ENCODE results near the gene SMYD4. TPM values are rescaled to one million over a fixed set of nuclear protein-coding genes. Genes with fewer than 3 reads are reported as not detected.
A peak's percentile ranks its signal among the peaks of the same experiment; 100 is the strongest.
"Not testable (repeated sequence)": the region's sequence is repeated elsewhere in the genome, so short reads cannot be mapped to it uniquely, and the experiment has no call there.

SMYD4 gene
- polyA plus RNA-seq, 3 donors: 11.2 to 20.8 (median 20.7) TPM

DNA sequence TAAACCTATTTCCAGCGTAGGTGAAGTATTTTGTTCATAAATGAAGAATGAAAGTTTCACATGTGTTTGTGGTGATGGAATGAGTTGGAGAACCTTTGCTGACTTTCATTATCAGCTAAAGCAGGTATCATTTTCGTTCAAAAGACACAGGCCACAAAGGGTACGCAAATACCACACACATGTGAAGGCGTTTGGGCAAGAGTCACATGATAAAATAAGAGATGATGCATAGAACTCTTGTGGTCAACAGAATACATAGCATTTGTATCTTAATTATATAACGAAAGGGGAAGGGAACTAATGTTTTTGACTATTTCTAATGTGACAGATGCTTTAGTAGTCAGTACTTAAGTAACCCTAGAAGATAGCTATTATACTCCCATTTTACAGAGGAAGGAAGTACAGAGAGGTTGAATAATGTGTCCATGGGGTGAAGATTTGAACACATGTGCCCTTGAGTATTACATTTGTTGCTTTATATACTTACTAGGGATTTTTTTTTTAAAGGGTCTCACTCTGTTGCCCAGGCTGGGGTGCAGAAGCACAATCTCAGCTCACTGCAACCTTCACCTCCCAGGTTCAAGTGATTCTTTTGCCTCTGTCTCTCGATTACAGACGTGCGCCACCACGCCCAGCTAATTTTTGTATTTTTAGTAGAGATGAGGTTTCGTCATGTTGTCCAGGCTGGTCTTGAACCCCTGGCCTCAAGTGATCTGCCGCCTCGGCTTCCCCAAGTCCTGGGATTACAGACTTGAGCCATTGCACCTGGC, 4.9 kb upstream of the SMYD4 start:
- DNase-seq: no peak

DNA sequence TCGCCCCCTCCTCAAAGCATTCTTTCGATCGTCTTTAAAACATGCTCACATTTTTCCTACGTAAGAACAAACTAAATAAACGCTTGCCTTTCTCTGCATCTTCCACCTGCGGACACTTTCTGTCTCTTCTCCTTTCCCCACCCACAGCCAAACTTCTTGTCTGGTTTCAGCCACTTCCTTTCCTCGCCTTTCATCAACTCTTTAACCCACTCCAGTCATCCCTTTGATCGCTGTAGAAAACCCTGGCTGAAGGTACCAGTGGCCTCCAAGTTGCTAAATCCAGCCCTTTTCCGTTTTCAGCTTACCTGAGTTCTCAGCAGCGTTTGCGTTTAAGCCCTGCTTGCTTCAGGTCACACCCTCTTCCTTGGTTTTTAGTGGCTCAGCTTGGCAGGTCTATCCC, 586 bp upstream of the SMYD4 start:
- DNase-seq: peak; percentile 9

DNA sequence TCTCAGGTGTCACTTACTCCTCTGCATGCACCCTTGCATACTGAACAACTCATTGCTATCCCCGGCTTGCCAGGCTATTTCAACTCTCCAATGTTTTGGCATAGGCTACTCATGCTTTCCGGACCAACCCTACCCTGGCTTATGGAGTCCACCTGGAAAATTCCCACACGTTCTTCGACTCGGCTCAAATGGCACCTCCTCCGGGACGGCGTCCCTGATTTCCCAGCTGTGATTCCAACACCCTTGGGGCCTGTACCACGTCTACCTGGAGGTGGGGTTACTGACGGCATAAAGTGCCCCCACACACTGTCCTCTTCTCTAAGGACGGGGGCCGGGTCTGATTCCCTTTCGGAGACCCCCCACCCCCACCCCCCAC, 498 bp downstream of the SMYD4 start:
- DNase-seq: peak; percentile 4

DNA sequence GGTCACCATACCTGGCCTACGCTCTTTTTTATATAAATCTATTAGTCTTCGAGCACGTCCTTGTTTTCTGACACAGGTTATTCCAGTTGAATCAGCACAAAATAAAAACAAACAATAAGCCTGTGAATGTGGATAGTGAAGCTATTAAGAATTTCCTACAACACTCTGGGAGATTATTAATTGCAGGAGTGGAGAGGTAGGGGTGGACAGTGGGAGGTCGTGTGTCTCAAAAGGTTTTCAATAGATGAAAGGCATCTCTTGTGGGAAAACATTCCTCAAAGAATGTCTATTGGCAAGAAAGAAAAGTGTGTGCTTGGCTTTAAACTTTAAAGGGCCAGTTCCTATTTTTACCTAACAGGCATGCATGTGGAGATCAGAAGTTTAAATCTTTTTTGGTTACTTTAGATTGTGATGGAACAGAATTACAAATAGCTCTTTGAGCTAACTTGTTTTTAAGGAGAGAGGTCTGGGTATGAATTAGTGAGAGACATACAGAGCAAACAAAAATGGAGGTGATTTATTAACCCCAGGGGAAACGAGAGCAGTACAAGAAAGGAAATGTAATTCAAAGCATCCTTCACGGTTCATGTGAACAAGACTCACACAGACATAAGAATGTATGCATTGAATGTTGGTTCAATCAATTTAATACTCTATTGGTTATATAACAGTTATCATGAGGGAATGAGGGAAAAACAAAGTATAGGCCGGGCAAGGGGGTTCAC, 9.0 kb downstream of the SMYD4 start:
- DNase-seq: peak; percentile 29

DNA sequence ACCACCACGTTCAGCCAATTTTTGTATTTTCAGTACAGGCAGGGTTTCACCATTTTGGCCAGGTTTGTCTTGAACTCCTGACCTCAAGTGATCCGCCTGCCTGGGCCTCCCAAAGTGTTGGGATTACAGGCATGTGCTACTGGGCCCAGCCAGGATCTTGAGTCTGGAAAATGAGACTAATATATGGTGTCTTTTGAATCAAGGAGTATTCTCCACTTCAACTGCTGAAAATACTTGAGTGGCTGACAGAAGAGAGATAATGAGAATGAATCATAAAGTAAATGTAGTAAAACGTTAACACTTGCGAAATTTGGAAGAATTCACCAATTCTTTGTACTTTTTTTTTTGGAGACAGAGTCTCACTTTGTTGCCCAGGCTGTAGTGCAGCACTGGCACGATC, 16.6 kb downstream of the SMYD4 start:
- no peak for DNase-seq

DNA sequence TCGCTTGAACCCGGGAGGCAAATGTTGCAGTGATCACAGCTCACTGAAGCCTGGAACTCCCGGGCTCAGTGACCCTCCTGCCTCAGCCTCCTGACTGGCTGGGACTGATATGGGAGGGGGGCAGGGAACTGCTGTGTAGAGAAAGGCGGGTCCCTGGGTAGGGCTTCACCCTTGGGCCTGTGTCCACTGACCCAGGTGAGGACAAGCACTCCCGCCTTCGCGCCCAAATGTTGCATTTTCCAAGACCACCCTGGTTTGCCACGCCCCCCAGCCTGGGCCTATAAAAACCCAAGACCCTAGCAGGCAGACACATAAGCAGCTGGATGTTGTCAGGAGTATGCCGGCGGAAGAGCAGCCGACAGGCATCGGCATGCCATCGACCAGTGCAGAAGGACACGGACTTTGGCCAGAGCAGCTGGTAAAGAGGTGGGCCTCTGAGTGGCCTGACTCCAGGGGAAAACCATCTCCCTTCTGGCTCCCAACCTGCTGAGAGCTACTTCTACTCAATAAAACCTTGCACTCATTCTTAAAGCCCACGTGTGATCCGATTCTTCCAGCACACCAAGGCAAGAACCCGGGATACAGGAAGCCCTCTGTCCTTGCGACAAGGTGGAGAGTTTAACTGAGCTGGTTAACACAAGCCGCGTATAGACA, 19.1 kb downstream of the SMYD4 start:
- DNase-seq: no peak

DNA sequence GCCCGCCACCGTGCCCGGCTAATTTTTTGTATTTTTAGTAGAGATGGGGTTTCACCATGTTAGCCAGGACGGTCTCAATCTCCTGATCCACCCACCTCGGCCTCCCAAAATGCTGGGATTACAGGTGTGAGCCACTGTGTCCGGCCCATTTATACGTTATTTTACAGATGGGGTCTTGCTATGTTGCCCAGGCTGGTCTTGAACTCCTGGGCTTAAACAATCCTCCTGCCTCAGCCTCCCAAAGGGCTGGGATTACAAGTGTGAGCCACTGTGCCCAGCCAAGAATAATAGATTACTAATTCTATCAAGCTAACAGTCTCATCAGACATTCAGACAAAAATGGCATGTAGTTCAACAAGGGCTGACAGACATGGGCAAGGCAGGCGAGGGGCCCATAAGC, 19.9 kb downstream of the SMYD4 start:
- not testable (repeated sequence) for DNase-seq

DNA sequence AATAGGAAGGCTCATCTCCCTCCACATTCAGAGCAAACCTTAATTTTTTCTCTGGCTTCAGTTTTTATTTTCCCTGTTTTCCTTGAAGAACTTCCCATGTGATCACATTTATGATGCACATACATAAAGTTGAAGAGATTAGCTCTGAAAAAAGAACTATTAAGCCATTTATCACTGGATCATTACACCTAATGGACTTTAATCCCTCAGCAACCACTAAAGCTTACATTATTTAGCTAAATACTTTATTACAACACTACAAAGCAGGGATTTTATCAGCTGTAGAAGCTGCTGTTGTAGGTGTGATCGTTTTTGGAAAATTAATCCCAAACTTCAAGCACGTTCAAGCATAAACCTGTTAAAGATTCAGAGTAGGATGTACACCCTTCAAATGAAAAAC, 21.1 kb downstream of the SMYD4 start:
- DNase-seq: no peak

DNA sequence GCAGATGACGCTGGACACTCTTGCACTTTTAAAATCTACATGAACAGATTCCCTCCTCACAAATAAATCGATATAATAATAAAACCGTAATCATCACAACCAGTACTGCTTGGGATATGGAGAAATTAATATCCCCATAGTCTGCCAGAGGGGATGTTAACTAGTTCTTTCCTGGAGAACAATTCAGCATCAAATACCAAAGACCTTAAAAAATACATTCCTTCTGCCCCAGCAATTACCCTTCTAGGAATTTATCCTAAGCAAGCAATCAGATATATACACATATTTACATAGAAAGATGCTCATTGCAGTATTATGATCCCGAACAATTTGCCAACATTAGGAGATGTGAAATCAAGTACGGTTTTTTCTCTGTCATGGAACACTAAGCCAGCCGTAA, 21.8 kb downstream of the SMYD4 start:
- no peak for DNase-seq

DNA sequence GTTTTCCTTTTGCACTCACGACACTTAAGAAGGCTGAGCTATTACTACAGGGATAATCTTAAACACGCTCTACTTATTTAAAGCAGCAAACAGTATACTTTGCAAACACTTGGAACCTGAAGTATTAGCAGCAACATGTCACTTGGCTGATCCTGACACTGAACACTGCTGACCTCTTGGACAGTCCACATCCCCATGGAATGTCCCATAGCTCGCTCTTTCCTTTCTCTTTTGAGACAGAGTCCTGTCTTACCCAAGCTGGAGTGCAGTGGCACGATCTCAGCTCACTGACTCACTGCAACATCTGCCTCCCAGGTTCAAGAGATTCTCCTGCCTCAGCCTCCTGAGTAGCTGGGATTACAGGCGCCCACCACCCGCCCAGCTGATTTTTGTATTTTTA, 26.4 kb downstream of the SMYD4 start:
- no peak for DNase-seq

DNA sequence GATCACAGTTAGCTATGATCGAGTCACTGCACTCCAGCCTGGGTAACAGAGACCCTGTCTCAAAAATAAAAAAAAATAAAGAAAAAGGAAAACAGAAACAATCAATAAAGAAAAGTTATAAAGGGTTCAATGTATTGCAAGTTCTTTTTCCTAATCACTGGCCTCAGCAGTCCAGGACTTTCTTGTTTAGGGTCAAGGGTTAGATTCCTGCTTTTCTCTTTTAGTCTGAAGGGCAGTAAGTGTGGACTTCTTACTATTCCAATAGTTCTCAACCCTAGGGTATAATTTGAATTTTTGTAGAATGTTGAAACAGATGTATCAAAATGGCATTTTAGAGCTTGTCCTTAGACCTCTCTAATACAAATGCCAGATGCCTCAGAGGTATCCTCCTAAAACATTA, 27.3 kb downstream of the SMYD4 start:
- no peak for DNase-seq

DNA sequence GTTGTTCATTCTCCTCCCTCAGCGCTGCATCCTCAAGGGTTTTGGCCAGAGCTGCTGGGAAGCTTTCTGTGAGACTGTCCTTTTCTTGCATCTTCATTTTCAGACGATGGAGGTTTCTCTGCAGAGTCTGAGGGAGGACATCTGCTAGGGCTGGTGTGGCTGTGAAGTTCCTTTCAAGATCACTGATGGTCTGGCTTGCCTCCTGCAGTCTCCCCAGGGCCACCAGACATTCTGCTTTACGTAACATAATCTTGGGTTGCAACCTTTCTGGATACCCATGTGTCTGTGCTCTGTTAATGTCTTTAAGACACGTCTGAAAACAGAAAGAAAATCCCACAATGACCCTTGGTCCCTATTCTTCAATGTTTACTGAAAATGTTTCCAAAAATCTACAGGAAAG, 29.0 kb downstream of the SMYD4 start:
- no peak for DNase-seq

DNA sequence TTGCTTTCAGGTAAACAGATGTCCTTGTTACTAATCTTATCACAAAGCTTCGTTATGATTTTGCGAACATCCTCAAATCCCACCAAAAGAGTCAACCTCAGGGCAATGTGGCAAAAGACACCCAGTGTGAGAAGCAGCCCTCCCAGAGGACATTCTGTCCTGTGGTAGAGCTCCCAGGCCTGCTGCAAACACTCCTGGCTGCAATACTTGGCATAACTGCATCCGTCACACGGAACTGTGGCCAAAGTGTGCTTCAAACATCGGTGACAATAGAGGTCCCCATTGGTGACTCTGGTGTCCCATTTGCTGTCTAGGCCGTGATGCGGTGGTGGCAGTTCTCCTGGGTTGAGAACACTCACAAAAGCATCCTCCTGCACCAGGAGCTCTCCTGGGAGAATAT, 29.5 kb downstream of the SMYD4 start:
- no peak for DNase-seq

DNA sequence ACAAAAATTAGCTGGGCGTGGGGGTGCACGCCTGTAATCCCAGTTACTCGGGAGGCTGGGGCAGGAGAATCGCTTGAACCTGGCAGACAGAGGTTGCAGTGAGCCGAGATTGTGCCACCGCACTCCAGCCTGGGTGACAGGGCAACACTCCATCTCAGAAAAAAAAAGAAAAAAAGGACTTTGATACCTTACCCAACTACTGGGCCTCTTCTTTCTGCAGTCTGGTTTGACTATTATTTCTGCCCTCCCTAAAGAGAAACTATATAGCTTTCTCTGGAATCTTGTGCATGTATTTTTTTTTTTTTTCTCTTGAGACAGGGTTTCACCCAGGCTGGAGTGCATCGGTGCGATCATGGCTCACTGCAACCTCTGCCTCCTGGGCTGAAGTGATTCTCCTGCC, 31.9 kb downstream of the SMYD4 start:
- DNase-seq: not testable (repeated sequence)

DNA sequence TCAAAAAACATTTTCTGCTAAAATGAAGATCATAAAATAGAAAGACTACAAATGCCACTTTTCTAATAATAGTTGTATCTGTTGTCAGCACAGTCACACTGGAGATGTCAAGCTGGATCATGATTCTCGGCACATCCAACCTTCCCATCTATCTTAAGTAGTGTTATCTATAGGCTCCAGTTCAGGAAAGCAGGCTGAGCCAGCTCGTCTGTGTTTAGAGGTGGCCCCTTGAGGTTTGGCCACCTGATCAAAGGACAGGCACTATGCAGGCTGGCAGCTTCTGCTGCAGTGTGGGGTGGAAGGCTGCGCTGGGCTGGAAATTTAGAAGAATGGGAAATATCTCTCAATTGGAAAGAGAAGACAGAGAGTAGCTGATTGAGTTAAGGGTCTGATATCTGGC, 32.4 kb downstream of the SMYD4 start:
- no peak for DNase-seq

DNA sequence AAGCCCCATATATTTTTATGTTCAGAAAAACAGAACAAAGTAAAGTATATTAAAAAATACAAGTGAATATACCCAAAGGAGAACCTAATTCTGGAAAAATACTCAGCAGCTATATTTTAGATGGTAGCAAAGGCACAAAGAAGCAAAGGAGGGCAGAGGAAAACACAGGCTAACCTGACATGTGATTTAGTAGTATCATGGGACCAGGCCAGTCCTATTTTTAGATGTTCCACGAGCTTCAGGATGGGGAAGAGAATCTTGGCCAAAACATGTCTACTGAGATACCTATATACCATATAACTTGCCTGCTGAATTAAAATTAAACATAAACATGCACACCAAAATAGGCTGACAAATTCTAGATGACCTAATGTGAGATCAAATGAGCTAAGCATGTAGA, 32.9 kb downstream of the SMYD4 start:
- no peak for DNase-seq

DNA sequence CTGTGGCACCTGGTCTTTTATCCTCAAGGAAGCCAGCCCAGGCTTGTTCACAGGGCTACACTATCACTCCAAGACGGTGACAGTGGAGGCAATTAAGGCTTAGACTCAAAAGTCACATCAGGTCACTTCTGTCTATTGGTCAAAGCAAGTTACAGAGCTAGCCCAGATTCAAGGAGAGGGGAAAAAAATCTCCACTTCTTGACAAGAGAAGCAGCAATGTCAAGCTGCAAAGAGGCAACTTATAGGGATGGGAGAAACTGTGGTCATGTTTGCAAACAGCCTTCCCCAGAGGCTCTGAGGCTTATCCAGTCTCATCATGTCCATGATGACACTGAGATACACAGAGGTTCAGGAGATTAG, 36.3 kb downstream of the SMYD4 start:
- no peak for DNase-seq

DNA sequence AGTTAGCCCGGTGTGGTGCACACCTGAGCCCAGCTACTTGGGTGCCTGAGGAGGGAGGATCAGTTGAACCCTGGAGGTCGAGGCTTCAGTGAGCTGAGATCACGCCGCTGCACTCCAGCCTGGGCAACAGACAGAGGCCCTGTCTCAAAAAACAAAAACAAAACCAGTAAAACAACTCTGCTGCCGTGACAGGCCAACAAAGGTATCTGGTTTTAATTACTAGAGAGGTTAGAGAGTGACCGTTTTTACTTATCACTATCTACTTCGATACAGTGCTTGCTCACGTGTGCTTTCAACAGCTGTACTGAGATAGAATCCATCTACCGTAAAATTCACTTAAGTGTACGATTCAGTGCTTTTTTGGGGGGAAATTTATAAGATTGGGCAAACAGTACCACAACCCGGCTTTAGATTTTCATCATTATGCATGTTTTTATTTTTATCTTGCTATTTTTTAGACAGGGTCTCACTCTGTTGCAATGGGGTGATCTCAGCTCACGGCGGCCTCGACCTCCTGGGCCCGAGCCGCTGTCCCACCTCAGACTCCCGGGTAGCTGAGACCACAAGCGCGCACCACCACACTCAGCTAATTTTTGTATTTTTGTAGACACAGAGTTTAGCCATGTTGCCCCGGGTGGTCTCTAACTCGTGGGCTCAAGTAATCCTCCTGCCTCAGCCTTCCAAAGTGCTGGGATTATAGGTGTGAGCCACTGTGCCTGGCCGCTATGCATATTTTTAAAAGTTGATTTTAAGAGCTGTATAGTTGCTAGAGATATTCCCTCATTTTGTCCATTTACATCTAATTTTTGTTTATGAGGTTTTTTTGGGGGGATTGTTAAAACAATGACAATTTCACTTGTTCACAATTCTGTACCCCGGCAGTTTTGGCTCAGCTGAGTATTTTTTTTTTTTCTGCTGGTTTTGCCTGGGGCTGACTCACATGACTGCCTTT, 36.9 kb downstream of the SMYD4 start:
- no peak for DNase-seq

DNA sequence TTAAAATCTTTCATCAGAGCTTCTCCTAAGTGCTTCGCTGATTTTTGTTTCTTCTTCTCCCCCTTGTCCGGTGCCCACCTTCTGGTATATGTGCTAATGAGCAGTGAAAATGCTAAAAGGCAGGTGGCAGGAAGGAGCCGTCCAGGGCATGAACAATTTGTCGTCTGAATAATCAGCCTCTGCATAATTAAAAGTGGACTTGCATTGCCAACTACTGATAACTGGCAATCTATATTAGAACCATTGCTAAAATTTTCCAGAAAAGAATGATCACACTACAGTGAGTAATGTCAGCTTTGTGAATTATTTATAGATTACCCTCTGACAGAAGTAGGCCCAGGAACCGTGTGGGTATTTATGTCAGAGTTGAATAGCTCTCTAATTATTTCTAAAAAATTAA, 39.8 kb downstream of the SMYD4 start:
- no peak for DNase-seq

DNA sequence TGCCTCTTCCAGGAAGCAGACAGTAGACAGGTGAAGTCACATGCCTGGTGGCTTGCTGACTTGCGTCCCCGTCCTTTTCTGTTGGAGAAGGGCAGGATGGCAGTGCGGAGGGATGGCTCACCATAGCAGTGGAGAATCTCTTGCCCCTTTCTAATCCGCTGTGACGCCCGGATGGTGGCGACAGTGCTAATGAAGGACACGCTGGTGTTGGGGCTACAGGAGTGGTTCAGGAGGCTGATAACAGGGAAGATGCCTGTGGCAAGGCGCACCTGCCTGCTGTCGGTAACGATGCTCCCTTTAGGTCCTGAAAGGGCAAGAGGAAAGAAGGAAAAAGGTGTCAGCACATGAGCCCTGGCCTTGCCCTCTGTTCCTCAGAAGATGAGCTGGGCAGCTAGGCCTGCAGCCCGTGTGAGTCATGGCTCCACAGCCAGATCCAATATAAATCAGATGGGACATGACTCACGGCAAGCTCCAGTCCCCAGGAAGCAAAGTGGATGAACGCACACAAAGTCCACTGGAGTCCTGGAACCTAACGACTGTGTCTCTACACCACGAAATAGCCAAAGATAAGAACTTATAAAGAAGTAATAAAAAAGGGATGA, 42.3 kb downstream of the SMYD4 start:
- no peak for DNase-seq

DNA sequence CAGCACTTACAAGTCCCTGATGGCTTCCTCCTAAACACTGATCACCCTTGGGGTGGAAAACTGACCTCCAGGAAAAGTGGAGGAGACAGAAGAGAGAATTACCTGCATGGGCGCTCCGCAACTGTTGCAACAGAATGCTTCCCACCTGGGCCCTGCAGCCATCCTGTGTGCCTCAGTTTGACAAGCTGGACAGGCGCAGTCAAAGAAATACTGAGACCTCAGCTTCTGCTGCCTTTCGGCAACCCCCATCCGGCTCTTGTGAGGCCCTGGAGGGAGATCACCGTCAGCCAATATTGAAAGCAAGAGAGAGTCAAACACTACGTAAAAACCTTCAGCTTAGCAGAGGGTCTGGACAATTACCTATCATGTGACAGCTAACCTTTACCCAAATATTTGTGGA, 43.0 kb downstream of the SMYD4 start:
- no peak for DNase-seq

DNA sequence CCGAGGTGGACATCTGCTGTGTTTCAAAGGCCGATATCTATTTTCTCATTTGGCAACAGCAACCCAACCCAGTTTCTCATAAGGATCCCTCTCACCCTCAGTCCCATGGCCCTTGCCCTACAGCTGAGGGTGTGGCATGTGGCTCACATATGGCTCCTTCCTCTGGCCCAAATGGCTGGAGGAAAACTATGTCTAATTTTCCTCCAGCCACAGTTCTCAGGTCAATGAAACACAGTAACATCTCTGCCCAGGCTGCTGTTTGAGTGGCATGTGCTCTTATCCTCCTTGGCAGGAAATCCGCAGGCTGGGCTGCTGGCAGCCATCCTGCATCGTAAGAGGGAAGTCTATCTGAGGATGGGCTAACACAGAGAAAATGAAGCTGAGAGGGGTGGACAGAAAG, 43.8 kb downstream of the SMYD4 start:
- DNase-seq: no peak
